ENCODE data around the gene HTT-AS.
A peak's percentile ranks its signal among the peaks of the same experiment; 100 is the strongest.

DNA sequence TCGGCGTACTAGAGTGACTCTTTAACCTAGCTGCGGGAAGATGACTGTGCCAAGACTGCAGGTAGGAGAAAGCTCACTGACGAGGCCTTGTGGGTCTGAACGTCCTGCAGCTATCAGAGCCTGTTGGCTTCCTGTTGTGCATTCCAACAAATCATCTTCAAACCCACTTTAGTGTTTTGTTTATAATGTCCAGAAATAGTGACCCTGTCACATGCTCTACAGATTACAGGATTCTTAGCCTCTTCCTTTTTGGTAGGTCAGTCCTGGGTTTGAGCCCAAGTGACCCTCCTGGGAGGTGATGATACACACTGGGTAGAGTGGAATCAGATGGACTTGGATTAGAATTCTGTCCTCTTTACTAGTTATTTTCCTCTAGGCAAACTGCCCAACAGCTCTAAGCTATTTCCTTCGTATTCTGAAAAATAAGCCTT is 33.4 kb upstream of the HTT-AS start:
- TF ChIP-seq, protein P1, sequence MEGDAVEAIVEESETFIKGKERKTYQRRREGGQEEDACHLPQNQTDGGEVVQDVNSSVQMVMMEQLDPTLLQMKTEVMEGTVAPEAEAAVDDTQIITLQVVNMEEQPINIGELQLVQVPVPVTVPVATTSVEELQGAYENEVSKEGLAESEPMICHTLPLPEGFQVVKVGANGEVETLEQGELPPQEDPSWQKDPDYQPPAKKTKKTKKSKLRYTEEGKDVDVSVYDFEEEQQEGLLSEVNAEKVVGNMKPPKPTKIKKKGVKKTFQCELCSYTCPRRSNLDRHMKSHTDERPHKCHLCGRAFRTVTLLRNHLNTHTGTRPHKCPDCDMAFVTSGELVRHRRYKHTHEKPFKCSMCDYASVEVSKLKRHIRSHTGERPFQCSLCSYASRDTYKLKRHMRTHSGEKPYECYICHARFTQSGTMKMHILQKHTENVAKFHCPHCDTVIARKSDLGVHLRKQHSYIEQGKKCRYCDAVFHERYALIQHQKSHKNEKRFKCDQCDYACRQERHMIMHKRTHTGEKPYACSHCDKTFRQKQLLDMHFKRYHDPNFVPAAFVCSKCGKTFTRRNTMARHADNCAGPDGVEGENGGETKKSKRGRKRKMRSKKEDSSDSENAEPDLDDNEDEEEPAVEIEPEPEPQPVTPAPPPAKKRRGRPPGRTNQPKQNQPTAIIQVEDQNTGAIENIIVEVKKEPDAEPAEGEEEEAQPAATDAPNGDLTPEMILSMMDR (IDR thresholded peaks at IDR 0.05), result no peak
- no peak for TF ChIP-seq EP300 (IDR thresholded peaks at IDR 0.05)
- no peak for TF ChIP-seq POLR2A (IDR thresholded peaks at IDR 0.05; ENCODE audit: low read depth)
- TF ChIP-seq POLR2AphosphoS5 (IDR thresholded peaks at IDR 0.05), result peak in 1 of 2 donors; percentile 8

Measured in esophagus muscularis mucosa (tissue), 4 donors.